Measurements from ENCODE around the gene FAM193B.
"Not testable (repeated sequence)": the region's sequence is repeated elsewhere in the genome, so short reads cannot be mapped to it uniquely, and the experiment has no call there.

FAM193B gene

DNA sequence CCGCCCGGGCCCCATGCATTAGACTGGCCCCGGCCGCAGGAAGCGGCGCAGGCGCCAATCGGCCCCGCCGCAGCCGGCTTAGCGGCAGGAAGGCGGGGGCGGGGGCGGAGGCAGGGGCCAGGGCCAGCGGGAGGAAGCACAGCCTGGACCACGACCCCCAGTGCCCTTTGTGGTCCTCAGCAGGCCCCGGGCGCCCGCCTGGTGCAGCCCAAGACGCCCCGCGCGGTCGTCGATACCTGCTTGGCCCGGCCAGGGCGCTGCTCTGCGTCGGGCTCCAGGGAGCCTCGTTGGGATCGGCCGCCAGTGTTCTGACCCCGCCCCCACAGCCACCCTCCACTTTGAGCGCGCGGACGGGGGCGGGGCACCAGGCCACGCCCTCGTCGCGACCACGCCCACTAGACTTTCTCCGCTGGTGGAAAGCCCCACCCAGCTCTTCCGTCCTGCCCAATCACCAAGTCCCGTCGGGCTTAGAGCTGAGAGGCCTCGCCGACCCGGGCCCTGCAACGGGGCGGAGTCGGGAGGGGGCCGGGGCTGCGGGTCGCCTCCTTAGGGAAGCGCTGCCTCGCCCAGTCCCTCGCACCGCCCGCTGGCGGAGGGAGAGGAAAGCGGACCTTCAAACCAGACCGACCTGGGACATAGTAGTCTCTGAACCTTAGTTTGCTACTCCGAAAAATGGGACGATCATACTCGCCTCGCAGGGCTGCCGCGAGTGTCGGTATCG is 56.9 kb downstream of the FAM193B start, which contains the start of gene PDLIM7:
Gene PDLIM7 (minus strand): TSS at position 313 of the 721 bp plus-strand sequence. CDS start 1,092 bp downstream, outside the sequence.
- peak; percentile 83 for DNase-seq

DNA sequence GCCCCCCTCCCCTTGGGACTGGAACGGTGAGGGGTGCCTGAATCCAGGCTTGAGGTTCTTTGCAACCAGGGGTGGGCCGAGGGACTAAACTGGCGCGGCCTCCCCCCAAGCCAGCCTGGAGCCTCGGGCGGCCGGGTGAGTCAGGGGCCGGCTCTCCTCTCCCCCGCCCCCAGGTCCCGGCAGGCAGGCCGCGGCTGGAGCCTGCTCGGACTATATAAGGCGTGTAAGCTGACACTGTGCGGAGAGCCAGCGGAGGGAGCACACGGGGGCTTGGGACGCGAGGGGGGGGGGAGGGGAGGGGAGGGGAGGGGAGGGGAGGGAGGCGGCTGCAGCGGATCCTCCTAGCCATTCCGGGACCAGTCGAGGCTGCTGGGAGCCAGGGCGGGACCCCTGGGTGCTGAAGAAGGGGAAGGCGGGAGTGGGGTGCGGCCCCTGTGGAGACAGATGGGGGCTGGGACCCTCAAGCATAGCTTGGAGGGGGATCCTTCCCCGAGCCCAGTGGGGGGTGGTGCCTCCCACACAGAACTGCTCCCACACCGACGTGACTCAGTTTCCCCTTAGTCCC is 57.6 kb downstream of the FAM193B start:
- DNase-seq = no peak

- no peak for DNase-seq
Measured at GRCh38 chr5:177496070-177496726, 58.2 kb downstream of the FAM193B start.

DNA sequence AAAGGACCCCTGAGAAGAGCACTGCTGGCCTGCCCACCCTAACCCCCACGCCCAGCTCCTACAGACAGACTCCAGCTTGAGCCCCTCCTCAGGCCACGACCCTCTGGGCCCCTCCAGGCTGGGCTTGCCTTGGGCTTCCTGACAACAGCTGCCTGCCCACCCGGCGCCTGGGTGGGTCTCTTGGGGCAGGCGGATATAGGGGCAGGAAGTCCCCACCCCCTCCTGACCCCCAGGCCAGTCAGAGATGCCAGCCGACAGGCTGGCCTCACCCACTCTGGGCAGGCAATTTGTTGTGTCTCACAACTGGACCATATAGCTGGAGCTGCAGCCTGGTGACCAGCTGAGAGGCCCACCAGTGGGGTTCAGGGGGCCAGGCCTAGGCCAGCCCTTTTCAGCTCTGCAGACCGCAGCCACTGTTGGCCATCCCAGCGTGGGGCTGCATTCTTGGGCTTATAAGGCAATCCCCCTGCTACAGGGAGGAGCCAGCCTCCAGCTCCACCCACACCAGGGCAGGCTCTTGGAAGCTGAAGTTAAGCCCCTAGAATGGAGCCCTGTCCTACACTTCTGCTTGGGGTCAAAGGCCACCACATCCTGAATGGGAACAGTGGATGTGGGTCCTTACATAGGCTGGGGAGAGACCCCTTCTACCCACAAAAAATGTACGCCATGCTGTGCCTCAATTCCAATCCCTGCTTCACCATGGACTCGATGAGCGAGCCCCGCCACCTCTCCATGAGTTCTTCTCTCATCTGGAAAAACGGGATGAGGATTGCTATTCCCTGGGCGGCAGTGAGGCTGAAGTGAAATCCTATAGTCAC is 58.9 kb downstream of the FAM193B start:
- DNase-seq = no peak

GRCh38 chr5:177494346-177495195 is 59.8 kb downstream of the FAM193B start:
- DNase-seq = no peak

DNA sequence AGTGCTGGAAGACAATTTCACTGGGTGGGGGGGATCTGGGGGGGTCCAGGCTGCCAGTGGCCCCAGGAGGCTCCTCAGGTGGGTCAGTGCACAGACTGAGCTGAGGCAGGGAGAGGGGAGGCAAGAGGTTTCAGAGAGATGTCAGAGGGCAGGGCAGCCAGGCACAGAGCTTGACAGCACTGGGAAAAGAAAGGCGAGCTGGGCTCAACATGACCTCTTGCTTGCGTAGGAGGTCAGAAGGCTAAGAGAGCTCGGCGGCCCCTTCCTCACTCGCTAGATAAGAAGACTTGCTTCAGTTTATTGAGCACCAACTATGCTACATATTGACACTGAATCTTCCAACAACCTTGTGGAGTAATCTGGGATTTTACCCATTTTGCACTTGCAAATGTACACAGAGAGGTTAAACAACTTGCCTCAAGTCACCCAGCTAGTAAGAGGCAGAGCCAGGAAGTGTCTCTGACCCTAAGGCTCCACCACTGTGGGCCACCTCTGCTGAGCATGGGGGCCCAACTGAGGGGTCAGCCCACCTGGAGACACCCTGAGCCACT is 60.5 kb downstream of the FAM193B start:
- no peak for DNase-seq

- DNase-seq = no peak
Measured at GRCh38 chr5:177492841-177493240, 61.5 kb downstream of the FAM193B start.

DNA sequence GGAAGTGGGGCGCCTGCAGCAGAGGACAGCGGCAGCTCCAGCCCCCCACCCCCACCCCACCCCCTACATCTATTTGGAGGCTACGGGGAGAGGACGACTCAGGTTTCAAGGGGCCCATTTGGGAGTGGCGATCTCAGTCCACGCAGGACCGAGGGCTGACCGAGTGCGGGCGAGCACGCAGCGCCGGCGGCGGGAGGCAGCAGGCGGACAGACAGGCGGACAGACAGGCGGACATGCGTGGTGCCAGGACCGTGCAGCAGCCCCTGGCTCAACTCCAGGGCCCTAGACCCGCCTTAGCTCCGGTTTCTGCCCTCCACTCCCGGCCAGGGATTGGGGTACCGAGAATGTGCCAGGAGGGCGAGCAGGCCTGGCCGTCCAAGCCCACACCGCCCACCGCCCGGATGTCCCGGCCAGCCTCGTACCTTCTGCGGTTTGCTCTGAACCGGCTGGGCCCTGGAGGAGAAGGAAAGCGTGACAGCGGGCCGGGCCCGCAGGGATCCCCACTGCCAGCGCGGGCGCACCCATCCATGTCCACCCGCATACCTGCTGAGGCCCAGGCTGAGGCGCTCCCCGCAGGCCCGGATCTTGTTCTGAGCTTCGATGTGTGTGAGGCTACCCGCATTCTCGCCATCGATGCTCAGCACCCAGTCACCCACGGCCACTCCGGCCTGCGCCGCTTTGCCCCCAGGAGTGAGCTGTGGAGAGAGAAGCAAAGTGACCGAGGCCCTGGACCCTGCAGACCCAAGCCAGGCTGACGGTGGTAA is 62.2 kb downstream of the FAM193B start:
- DNase-seq = no peak

GRCh38 chr5:177491429-177491945 is 62.9 kb downstream of the FAM193B start:
- DNase-seq = no peak

- no peak for DNase-seq
Measured at GRCh38 chr5:177490992-177491391, 63.4 kb downstream of the FAM193B start.

DNA sequence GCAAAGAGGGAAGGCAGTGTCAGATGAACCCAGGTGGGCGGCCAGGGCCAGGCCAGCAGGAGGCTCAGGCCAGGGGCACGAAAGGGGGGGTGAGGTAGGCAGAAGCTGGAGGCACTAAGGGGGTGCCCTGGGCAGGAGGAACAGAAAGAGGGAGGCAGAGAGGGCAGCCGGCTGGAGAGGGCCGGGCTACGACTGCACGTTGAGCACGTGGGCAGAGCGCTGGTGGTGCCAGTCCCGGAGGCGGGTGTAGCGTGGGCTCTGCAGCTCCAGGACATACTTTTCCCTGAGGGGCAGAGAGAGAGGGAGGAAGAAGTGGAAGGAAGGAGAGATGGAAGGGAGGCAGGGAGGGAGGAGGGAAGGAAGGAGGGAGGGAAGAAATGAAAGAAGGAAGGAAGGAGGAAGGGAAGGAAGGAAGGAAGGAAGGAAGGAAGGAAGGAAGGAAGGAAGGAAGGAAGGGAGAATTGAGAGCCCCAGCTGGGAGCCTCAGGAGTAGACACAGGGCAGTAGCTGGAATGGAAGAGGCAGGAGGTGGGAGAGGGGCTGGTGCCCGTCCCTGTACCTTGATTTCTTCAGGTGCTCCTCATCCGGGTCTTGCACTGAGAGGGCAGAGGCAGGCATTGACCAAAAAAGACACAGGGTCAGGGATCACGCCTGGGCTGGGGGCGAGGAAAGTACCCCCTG is 63.9 kb downstream of the FAM193B start:
- no peak for DNase-seq

- DNase-seq = no peak
Measured at GRCh38 chr5:177489119-177489716, 65.1 kb downstream of the FAM193B start.

GRCh38 chr5:177487975-177488374 is 66.4 kb downstream of the FAM193B start:
- no peak for DNase-seq

DNA sequence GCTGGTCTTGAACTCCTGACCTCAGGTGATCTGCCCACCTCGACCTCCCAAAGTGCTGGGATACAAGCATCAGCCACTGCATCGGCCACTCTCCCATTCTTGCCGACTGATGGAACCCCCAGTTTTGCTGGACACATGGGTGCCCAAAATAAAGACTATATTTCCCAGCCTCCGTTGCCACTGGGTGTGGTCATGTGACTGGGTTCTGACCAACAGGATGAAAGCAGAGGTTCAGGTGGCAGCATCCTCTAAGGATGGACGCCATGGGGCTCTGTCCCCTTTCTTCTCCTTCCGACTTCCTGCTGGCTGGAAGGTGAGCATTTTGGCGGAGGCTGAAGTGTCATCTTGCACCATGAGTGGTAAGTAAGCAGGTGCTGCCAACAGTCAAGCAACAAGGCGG is 67.2 kb downstream of the FAM193B start:
- no peak for DNase-seq

- DNase-seq = no peak
Measured at GRCh38 chr5:177486256-177486655, 68.1 kb downstream of the FAM193B start.

DNA sequence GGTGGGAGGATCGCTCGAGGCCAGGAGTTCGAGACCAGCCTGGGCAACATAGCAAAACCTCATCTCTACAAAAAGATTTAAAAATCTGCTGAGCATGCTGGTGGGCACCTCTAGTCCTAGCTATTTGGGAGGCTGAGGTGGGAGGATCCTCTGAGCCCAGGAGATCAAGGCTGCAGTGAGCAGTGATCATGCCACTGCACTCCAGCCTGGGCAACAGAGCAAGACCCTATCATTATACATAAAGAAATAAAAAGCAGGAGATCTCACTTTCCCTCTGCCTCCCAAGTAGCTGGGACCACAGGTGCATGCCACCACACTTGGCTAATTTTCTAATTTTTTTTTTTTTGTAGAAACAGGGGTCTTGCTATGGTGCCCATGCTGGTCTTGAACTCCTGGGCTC is 68.6 kb downstream of the FAM193B start:
- DNase-seq = not testable (repeated sequence)

DNA sequence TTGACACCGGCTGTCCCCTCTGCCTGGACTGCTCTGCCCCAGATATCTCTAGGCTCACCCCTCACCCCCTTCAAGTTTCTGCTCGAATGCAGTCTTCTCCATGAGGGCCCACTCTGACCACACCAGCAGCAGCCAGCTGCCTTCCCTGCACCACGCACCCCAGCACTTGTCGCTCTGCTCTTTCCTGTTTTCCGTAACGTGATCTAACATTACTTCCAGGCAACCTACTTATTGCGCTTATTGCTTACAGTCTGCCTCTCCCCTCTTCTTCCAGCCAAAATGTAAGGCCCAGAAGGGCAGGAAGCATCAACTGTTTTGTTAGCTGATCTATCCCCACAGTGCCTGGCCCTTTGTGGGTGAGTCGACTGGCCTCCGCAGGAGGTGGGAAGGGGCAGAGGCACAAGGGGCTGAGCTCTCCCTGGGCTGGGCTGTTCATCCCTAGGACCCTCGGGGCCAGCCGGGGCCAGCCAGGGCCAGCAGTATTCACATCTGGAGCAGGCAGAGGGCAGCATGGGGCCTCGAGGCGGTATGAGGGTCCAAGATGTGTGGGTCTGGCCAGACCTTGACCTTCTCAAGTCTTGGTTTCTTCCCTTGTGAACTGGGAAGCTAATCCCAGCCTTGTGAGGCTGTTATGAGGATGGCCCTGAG is 69.3 kb downstream of the FAM193B start:
- no peak for DNase-seq

GRCh38 chr5:177483994-177484901 is 70.1 kb downstream of the FAM193B start:
- no peak for DNase-seq

Data from midbrain (tissue), 1 donor.